OCI-LY3 (cell line): Measurements from ENCODE around the gene ADNP.

Experiments used
- CTCF ChIP-seq: fragments of 200-600, 300-600 bp; sonication (generic); IDR thresholded peaks from 2 replicates; pipeline ENCODE4 v1.5.1; 2014; ENCODE audit warnings: antibody characterized with exemption, low read length, low read depth
- EZH2phosphoT487 ChIP-seq: fragments of 200-600 bp; shearing (Covaris generic); IDR thresholded peaks from 2 replicates; pipeline ENCODE4 v1.6.1; 2018; ENCODE audit warnings: antibody characterized with exemption, mixed run types, low read depth

- TF ChIP-seq CTCF = no peak
- TF ChIP-seq EZH2phosphoT487 = no peak
These were observed 4.7 kb downstream of the ADNP start for GRCh38 chr20:50926530-50926929.
